Measurements from ENCODE around the gene VTA1. TPM values are rescaled to one million over a fixed set of nuclear protein-coding genes. Genes with fewer than 3 reads are reported as not detected.

VTA1 gene
- total RNA-seq, 4 donors from 2014 or later: 33.6 to 55.3 (median 36.2) TPM

DNA sequence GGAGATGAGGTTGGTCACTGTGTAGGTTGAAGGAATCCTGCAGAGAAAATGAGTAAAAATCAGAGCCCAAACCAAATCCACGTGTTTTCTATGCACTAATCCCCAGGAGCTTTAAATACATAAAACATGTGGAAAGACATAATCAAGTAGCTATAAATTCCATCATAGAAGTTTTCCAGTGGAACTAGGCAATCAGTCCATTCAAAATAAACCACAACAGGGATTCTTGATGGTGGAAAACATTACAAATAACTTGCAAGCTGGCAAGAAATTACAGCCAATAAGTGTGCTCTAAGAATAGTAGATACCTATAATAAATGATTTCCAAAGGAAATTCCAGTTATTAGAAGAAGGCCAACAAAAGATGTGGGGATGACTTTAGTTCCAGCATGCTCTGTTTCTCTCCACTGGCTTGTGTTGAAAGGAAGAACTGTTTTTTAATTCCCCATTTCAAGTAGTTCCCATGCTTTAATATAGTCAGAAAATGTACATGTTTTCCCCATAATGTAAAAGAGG lies 104.9 kb downstream of the VTA1 start:
- TF ChIP-seq, protein P1, sequence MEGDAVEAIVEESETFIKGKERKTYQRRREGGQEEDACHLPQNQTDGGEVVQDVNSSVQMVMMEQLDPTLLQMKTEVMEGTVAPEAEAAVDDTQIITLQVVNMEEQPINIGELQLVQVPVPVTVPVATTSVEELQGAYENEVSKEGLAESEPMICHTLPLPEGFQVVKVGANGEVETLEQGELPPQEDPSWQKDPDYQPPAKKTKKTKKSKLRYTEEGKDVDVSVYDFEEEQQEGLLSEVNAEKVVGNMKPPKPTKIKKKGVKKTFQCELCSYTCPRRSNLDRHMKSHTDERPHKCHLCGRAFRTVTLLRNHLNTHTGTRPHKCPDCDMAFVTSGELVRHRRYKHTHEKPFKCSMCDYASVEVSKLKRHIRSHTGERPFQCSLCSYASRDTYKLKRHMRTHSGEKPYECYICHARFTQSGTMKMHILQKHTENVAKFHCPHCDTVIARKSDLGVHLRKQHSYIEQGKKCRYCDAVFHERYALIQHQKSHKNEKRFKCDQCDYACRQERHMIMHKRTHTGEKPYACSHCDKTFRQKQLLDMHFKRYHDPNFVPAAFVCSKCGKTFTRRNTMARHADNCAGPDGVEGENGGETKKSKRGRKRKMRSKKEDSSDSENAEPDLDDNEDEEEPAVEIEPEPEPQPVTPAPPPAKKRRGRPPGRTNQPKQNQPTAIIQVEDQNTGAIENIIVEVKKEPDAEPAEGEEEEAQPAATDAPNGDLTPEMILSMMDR (IDR thresholded peaks at IDR 0.05): no peak
- TF ChIP-seq EP300 (IDR thresholded peaks at IDR 0.05) (no peak), POLR2A (IDR thresholded peaks at IDR 0.05) (no peak)
- H3K4me1 ChIP-seq: no peaks in the 10 kb centered on the region
- no peaks in the 10 kb centered on the region for H3K27me3 ChIP-seq
- H3K36me3 ChIP-seq: no peaks in the 10 kb centered on the region
- no peak overlapping the region for H3K27ac ChIP-seq
- no peak overlapping the region for H3K4me3 ChIP-seq
- no peaks in the 10 kb centered on the region for H3K9me3 ChIP-seq
- 38 to 47% methylated on average over 1 of the region's 1 CpG for WGBS, 2 donors
- no peak for DNase-seq (ENCODE audit: low spot score in 2 of 2)

DNA sequence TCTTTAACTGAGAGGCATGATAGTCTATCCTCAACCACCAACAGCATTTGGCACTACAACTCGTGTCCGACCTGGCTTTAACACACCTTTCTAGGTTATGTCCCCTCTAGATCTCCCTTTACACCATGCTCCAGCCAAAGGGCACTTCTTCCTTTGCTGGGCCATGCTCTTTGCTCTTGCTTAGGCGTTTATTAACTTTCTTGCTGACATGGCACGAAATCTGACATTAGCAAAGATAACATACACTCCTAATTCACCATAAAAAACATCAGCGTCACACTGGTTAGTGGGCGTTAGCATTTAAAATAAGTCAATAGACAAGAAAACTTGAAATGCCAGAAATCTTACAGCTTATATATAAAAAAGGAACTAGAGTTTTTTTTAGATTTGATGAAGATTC lies 107.5 kb downstream of the VTA1 start:
- H3K4me3 ChIP-seq: no peak overlapping the region
- H3K36me3 ChIP-seq: no peaks in the 10 kb centered on the region
- H3K27ac ChIP-seq: no peak overlapping the region
- H3K4me1 ChIP-seq: no peaks in the 10 kb centered on the region
- WGBS, 2 donors: 75 to 81% methylated on average over 6 of the region's 6 CpGs
- TF ChIP-seq, protein P1 (IDR thresholded peaks at IDR 0.05): no peak
- TF ChIP-seq POLR2A (IDR thresholded peaks at IDR 0.05) (no peak), EP300 (IDR thresholded peaks at IDR 0.05) (no peak)
- no peaks in the 10 kb centered on the region for H3K27me3 ChIP-seq
- DNase-seq (ENCODE audit: low spot score in 2 of 2): no peak
- H3K9me3 ChIP-seq: peaks cover 0 to 3% (median 0%) of the 10 kb centered on the region in 4 donors

DNA sequence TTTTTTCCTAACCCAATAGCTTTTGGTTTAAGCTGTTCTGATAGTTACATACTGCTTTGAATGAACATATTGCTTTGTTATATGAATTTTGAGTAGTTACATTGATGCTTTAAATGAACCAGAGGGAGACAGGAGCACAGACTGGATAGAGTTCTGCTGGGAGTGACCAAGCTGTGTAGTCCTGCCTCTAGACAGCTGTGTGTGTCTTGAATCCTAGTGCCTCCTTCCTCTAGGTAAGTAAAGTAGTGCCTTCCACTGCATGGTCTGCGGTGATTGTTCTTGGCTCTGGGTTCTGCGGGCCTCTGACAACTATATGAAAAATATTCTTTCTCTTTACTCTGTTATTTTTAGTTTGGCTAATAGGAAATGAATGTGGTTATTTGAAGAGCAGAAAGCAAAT lies 108.7 kb downstream of the VTA1 start:
- Histone ChIP-seq H3K27me3 (no peaks in the 10 kb centered on the region), H3K36me3 (no peaks in the 10 kb centered on the region), H3K4me3 (no peak overlapping the region), H3K9me3 (peaks cover 0 to 3% (median 0%) of the 10 kb centered on the region in 4 donors), H3K27ac (no peak overlapping the region), H3K4me1 (no peaks in the 10 kb centered on the region)
- 62 to 68% methylated on average over 2 of the region's 2 CpGs for WGBS, 2 donors
- TF ChIP-seq EP300 (IDR thresholded peaks at IDR 0.05) (no peak), POLR2A (IDR thresholded peaks at IDR 0.05) (no peak)
- TF ChIP-seq, protein P1 (IDR thresholded peaks at IDR 0.05): no peak
- no peak for DNase-seq (ENCODE audit: low spot score in 2 of 2)

DNA sequence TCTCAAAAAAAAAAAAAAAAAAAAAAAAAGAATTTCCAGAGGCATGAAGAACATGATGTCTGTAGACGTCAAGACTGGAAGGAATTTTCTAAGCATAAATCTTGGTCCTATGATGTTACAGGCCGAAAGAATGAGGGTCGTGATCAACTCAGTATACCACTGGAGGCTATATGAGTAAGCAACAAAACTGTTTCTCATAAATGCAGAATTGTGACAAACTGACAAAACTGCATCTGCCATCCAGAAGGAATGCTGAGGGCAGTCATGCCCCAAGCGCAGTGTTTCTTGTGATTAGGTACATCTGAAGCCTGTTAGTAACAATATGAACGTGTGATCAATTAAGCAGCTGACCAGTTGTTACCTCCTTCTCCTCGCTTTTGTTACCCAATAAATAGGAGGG lies 111.2 kb downstream of the VTA1 start:
- no peak for DNase-seq (ENCODE audit: low spot score in 2 of 2)
- Histone ChIP-seq H3K4me3 (no peak overlapping the region), H3K4me1 (no peaks in the 10 kb centered on the region), H3K27ac (no peak overlapping the region), H3K27me3 (no peaks in the 10 kb centered on the region), H3K9me3 (peaks cover 0 to 3% (median 0%) of the 10 kb centered on the region in 4 donors), H3K36me3 (no peaks in the 10 kb centered on the region)
- WGBS, 2 donors: 92 to 93% methylated on average over 6 of the region's 6 CpGs
- TF ChIP-seq POLR2A (IDR thresholded peaks at IDR 0.05) (no peak), EP300 (IDR thresholded peaks at IDR 0.05) (no peak)
- TF ChIP-seq, protein P1 (IDR thresholded peaks at IDR 0.05): no peak

DNA sequence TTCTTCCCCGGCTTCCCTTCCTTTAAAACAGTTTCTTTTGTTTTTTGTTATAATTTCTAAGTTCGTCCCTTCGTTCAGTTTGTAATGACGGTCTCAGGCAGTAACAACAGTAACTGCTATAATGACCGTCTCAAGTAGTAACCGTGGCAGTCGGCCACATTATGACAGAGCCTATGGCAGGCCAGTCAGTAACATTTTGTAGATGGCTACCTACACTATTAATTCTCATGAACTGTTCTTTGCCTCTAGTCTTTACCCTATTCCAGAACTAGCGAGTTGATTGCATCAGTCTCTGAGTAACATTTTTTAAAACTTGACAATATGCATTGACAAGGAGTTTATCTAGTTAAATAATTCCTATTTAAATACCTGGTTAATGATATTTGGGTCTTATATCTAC lies 111.7 kb downstream of the VTA1 start:
- Histone ChIP-seq H3K27me3 (no peaks in the 10 kb centered on the region), H3K4me3 (no peak overlapping the region), H3K4me1 (no peaks in the 10 kb centered on the region), H3K36me3 (no peaks in the 10 kb centered on the region), H3K9me3 (peaks cover 0 to 3% (median 0%) of the 10 kb centered on the region in 4 donors), H3K27ac (no peak overlapping the region)
- WGBS, 2 donors: 94% methylated on average over 8 of the region's 8 CpGs
- no peak for DNase-seq (ENCODE audit: low spot score in 2 of 2)
- TF ChIP-seq EP300 (IDR thresholded peaks at IDR 0.05): no peak

DNA sequence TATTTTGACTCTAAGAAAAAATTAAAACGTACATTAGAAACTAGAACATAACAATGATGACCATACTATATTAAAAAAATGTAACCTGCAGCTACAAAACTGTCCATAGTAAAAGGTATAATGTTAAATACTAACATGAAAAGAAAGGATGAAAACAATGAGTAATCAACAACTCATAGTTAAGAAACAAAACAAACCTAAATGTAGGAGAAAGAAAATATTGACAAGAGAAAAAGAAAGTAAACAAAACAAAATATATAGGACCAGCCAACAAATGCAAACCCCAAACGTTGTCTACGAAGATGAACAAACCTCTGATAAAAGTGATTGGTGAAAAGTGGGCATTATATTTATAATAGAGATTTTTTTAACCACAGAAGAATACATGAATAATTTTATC lies 113.7 kb downstream of the VTA1 start:
- Histone ChIP-seq H3K27me3 (no peaks in the 10 kb centered on the region), H3K27ac (no peak overlapping the region), H3K4me1 (no peaks in the 10 kb centered on the region), H3K36me3 (no peaks in the 10 kb centered on the region), H3K4me3 (no peak overlapping the region), H3K9me3 (peaks cover 0 to 3% (median 0%) of the 10 kb centered on the region in 4 donors)
- no peak for DNase-seq (ENCODE audit: low spot score in 2 of 2)
- WGBS, 2 donors: 88% methylated on average over 3 of the region's 3 CpGs
- TF ChIP-seq, protein P1 (IDR thresholded peaks at IDR 0.05): no peak
- no peak for TF ChIP-seq POLR2A (IDR thresholded peaks at IDR 0.05)
- TF ChIP-seq EP300 (IDR thresholded peaks at IDR 0.05): no peak

All from tibial nerve (tissue), 4 donors.